ENCODE measurements around the gene ANKRD16.

DNA sequence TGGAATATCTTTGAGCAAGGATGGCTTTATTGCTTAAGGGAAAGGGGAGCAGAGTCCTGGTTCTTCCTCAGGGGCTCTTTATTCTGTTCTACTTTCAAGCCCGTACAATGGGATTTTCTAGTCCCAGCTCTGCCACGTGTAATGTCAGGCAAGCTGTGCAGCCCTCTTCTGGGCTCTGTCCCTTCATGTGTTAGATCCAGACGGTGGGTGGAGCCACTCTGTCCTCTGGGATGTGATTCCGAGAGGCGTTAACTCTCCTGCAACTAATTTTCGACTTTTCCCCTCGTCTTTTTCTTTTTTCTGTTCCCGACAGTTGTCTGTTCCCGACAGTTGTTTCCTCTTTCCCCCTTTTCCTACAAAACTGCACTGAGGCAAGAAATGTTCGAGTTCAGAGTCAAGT is 35.2 kb upstream of the ANKRD16 start:
- TF ChIP-seq RAD21 (conservative IDR thresholded peaks at IDR 0.05): no peak
- TF ChIP-seq MXI1 (conservative IDR thresholded peaks at IDR 0.05; ENCODE audit: poor library complexity, severe bottlenecking): no peak
- TF ChIP-seq EP300 (conservative IDR thresholded peaks at IDR 0.05; ENCODE audit: poor library complexity, severe bottlenecking): no peak
- TF ChIP-seq CTCF (IDR thresholded peaks at IDR 0.05; ENCODE audit: poor library complexity, severe bottlenecking): no peak
- no peak for TF ChIP-seq POLR2AphosphoS5 (IDR thresholded peaks at IDR 0.05)
- TF ChIP-seq EZH2 (IDR thresholded peaks at IDR 0.05; ENCODE audit: borderline replicate concordance, insufficient read depth, low read length, poor library complexity, severe bottlenecking): no peak
- no peak for TF ChIP-seq REST (IDR thresholded peaks at IDR 0.05; ENCODE audit: borderline replicate concordance)
- no peak for TF ChIP-seq TAF1 (IDR thresholded peaks at IDR 0.05; ENCODE audit: low read depth)
